Thoracic aorta (tissue), 2 donors: ENCODE measurements around the gene CPAMD8. TPM values are rescaled to one million over a fixed set of nuclear protein-coding genes. Genes with fewer than 3 reads are reported as not detected.

Experiments used
- ATAC-seq: fragments of 150-250 bp; one replicate; pipeline ENCODE4 v1.8.0; 2017; ENCODE audit warnings: low read depth; ENCODE audit not compliant: insufficient number of reproducible peaks, low FRiP score
- DNase-seq: peaks from one replicate; pipeline ENCODE4 v3.0.0-alpha.2; 2020; ENCODE audit warnings: low spot score
- H3K27ac ChIP-seq, 2 donors: fragments of 200-600 bp; sonication (generic); 1 replicate in 1 of 2; 2 replicates in 1 of 2; pipeline ENCODE4 v1.5.1; 2016; ENCODE audit warnings: mild to moderate bottlenecking in 2 of 2, moderate library complexity in 2 of 2
- H3K27me3 ChIP-seq: fragments of 200-600 bp; sonication (generic); replicated peaks from 2 replicates; pipeline ENCODE4 v1.6.0; 2016; ENCODE audit warnings: mild to moderate bottlenecking; ENCODE audit not compliant: insufficient read depth
- H3K36me3 ChIP-seq: fragments of 200-600 bp; sonication (generic); one replicate; pipeline ENCODE4 v1.5.1; 2016
- H3K4me1 ChIP-seq, 2 donors: fragments of 200-600 bp; sonication (generic); 1 replicate in 1 of 2; 2 replicates in 1 of 2; pipeline versions ENCODE4 v1.5.1 to v1.6.0; 2016; ENCODE audit warnings: low read depth in 2 of 2, mild to moderate bottlenecking in 1 of 2; ENCODE audit not compliant: control insufficient read depth in 1 of 2
- H3K4me3 ChIP-seq: fragments of 200-600 bp; sonication (generic); 2 replicates; pipeline ENCODE4 v1.5.1; 2016; ENCODE audit warnings: mild to moderate bottlenecking
- H3K9me3 ChIP-seq: fragments of 200-600 bp; sonication (generic); 2 replicates; pipeline ENCODE4 v1.5.1; 2016
- total RNA-seq, 2 donors: library from RNA; depleted of rRNA; stranded (reverse); fragments of >200 nt; gene quantifications; one replicate each; pipeline versions ENCODE4 v1.1.0 to v1.2.3, GENCODE V29; 2016
- TF ChIP-seq, protein P1 (sequence below): fragments of 200-600 bp; sonication (generic); IDR thresholded peaks from one replicate; pipeline ENCODE4 v1.5.1; 2019; ENCODE audit warnings: antibody characterized with exemption

Gene CPAMD8
- total RNA-seq, 2 donors from 2014 or later, result 27.3 to 36.4 TPM

DNA sequence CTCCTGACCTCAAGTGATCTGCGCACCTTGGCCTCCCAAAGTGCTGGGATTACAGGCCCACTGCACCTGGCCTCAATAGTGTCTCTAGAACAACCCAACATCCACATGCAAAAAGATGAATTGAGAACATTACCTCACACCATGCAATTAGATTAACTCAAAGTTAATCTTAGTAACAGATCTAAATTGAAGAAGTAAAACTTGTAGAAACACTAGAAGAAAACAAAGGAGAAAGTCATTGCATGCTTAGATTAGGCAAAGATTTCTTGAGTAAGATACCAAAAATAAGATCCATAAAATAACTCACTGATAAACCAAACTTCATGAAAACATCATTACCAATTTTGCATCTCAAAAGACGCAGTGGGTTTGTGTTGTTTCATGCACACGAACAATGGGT is 2.8 kb downstream of the CPAMD8 start:
- TF ChIP-seq, protein P1, sequence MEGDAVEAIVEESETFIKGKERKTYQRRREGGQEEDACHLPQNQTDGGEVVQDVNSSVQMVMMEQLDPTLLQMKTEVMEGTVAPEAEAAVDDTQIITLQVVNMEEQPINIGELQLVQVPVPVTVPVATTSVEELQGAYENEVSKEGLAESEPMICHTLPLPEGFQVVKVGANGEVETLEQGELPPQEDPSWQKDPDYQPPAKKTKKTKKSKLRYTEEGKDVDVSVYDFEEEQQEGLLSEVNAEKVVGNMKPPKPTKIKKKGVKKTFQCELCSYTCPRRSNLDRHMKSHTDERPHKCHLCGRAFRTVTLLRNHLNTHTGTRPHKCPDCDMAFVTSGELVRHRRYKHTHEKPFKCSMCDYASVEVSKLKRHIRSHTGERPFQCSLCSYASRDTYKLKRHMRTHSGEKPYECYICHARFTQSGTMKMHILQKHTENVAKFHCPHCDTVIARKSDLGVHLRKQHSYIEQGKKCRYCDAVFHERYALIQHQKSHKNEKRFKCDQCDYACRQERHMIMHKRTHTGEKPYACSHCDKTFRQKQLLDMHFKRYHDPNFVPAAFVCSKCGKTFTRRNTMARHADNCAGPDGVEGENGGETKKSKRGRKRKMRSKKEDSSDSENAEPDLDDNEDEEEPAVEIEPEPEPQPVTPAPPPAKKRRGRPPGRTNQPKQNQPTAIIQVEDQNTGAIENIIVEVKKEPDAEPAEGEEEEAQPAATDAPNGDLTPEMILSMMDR, result no peak
- Histone ChIP-seq H3K4me1 (peaks cover 3 to 14% of the 10 kb centered on the region in 2 donors), H3K27me3 (peaks cover 5% of the 10 kb centered on the region), H3K27ac (no peak overlapping the region), H3K4me3 (no peak overlapping the region), H3K9me3 (peaks cover 10% of the 10 kb centered on the region), H3K36me3 (no peaks in the 10 kb centered on the region)
- no peak for DNase-seq
- ATAC-seq, result no peak

DNA sequence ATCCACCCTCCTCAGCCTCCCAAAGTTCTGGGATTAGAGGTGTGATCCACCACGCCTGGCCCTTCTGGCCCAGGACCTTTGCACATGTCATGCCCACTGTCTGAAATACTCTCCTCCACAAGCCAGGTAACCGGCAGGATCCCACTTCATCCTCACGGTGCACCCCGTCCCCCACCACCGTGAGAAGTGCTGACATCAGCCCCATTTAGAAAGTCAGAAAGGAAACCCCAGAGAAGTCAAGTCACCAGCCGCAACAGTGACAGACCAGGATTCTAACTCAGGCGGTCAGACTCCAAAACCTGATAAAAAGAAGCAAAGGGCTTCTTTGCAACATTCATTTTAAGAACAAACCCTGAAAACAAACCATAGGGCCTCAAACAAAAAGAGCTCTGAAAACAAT is 3.9 kb downstream of the CPAMD8 start:
- no peak overlapping the region for H3K4me3 ChIP-seq
- H3K27me3 ChIP-seq, result peaks cover 5% of the 10 kb centered on the region
- H3K4me1 ChIP-seq, result peaks cover 3 to 14% of the 10 kb centered on the region in 2 donors
- DNase-seq (no peak), ATAC-seq (no peak)
- peaks cover 10% of the 10 kb centered on the region for H3K9me3 ChIP-seq
- TF ChIP-seq, protein P1, result no peak
- H3K27ac ChIP-seq, result no peak overlapping the region
- no peaks in the 10 kb centered on the region for H3K36me3 ChIP-seq

DNA sequence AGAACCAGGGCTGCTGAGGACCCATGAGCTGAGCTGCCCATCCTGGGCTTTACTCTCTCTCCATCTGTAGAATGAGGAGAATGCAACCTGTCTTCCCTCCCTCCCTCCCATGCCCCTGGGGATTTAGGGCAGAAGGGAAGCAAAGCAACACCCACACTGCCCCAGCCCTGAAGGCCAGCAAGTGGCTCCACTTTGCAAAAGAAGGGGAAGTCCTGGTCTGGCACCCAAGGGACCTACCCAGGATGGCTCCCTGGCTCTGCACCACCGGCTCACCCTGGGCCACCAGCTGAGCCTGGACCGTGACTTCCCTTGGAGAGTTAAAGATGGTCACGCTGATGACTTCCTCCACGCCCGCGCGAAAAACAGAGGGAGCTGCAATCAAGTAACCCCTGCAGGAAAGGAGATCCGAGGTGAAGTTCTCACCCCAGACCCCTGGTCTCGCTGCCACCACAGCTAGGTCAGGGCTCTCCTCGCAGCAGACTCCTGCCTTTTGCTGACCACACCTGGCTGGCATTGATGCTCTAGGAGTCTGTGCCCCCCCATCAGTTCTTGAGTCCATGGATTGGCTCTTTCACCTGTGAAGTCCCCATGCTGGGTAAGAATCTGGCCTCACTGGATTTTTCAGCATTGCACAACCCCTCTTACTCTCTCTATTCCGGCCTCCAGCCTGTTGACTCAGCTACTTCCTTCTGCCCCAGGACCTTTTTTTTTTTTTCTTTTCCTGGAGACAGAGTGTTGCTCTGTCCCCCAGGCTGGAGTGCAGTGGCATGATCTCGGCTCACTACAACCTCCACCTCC is 4.6 kb downstream of the CPAMD8 start:
- H3K36me3 ChIP-seq, result no peaks in the 10 kb centered on the region
- peaks cover 10% of the 10 kb centered on the region for H3K9me3 ChIP-seq
- no peak overlapping the region for H3K4me3 ChIP-seq
- peaks cover 3 to 10% of the 10 kb centered on the region in 2 donors for H3K4me1 ChIP-seq
- H3K27ac ChIP-seq, result no peak overlapping the region
- H3K27me3 ChIP-seq, result no peaks in the 10 kb centered on the region
- ATAC-seq (no peak), DNase-seq (no peak)
- TF ChIP-seq, protein P1, result no peak

DNA sequence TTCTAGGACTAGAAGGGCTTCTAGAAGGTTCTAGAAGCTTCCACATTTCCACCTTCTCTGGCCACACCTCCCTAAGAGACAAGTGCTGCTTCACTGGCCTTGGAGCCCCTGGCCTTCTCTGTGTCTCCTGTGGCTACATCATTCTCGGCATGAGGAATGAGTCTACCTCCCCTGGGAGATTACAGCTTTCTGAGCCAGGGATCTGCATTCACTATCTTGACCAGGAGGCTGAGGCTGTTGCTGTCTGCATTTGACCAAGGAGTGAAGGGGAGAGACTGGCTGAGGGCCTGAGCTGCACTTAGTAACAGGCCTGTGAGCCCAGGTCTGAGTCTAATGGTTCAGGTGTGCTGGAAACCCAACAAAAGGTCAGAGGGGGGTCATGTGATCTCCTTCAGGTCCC is 5.3 kb downstream of the CPAMD8 start:
- no peak overlapping the region for H3K4me3 ChIP-seq
- H3K27me3 ChIP-seq, result no peaks in the 10 kb centered on the region
- H3K36me3 ChIP-seq, result no peaks in the 10 kb centered on the region
- no peak for DNase-seq
- no peak for ATAC-seq
- H3K9me3 ChIP-seq, result peaks cover 10% of the 10 kb centered on the region
- TF ChIP-seq, protein P1, result no peak
- peaks cover 3 to 10% of the 10 kb centered on the region in 2 donors for H3K4me1 ChIP-seq
- no peak overlapping the region for H3K27ac ChIP-seq

DNA sequence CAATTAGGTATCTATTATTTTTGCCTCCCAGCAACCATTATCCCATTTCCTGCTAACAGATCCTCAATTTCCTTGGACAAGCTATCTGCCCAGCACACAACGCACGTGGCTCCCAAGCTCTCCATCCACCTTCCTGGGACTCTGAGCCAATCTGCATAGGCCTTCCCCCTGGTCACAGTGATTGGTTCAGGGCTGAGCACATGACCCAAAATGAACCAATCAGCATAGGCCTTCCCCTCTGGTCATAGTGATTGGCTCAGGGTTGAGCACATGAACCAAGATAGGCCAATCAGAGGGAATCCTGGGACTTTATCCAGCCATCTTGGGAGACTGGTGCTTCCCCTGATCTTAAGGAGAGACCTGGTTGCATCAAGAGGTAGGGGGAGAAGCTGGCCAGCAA is 5.8 kb downstream of the CPAMD8 start:
- Histone ChIP-seq H3K9me3 (peaks cover 10% of the 10 kb centered on the region), H3K4me1 (peaks cover 0 to 10% of the 10 kb centered on the region in 2 donors), H3K4me3 (no peak overlapping the region), H3K27me3 (no peaks in the 10 kb centered on the region), H3K27ac (no peak overlapping the region), H3K36me3 (no peaks in the 10 kb centered on the region)
- ATAC-seq (no peak), DNase-seq (no peak)
- TF ChIP-seq, protein P1, result no peak
